Nephron (organoid): ENCODE data around the gene PTPN2.
"Not testable (repeated sequence)": the region's sequence is repeated elsewhere in the genome, so short reads cannot be mapped to it uniquely, and the experiment has no call there.

Source experiments
- H3K27ac Mint-ChIP-seq, 3 experiments: 2 replicates each; pipeline ENCODE4 v1.8.0; 2020; ENCODE audit warnings: mixed read lengths in 3 of 3, mild to moderate bottlenecking in 2 of 3, moderate library complexity in 1 of 3
- H3K27me3 Mint-ChIP-seq: 2 replicates; pipeline ENCODE4 v1.8.0; 2021; ENCODE audit warnings: low read depth, mild to moderate bottlenecking, moderate library complexity, mixed read lengths
- H3K36me3 Mint-ChIP-seq: 2 replicates; pipeline ENCODE4 v1.8.0; 2020; ENCODE audit warnings: low read depth, mixed read lengths
- H3K4me1 Mint-ChIP-seq: 2 replicates; pipeline ENCODE4 v1.8.0; 2020; ENCODE audit warnings: mixed read lengths
- H3K4me3 Mint-ChIP-seq, 3 experiments: 2 replicates each; pipeline ENCODE4 v1.8.0; 2020; ENCODE audit warnings: mild to moderate bottlenecking in 3 of 3, mixed read lengths in 3 of 3, moderate library complexity in 2 of 3
- H3K9me3 Mint-ChIP-seq: 2 replicates; pipeline ENCODE4 v1.8.0; 2020; ENCODE audit warnings: mixed read lengths
- CTCF ChIP-seq, 3 experiments: fragments of 200-600 bp; sonication (generic); IDR thresholded peaks; one replicate each; pipeline ENCODE4 v1.5.0; 2021; ENCODE audit warnings: antibody characterized with exemption in 3 of 3; ENCODE audit not compliant: unreplicated experiment in 3 of 3

Gene PTPN2

GRCh38 chr18:12880541-12880910 lies 3.5 kb downstream of the PTPN2 start:
- H3K27ac Mint-ChIP-seq = peak overlapping the region in 1 of 3 experiments; percentile 3
- H3K27me3 Mint-ChIP-seq = no peaks in the 10 kb centered on the region
- H3K4me1 Mint-ChIP-seq = peaks cover 41% of the 10 kb centered on the region

DNA sequence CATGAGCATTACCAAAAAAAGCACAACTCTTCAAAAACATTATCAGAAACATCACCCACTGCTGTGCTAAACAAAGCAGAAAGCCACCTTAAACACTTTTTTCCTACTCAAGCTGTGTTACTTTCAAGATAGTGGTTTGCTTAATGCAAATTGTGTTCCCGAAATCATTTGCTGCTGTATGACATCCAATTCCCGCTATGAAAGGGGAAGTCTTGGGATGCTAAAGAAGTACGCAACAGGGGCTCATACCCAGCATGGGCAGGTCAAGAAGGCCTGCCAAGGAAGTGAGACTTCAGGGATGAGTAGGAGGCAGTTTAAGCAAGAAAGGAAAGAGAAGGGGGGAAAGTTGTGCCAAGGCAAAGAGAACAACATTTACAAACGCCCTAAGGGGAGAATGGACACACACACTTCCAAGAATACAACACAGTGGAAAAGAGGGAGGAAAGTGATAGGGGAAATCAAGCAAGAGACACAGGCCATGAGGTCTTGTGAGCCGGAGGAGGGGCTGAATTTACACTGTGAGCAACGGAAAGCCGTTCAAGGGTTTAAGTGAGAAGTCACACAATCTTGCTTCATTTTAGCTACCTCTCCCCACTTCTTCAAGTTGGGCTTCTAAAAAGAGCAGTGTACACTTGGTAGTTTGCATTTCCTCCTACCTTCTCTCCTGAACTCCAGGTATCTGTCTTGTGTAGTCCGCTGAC lies 4.0 kb downstream of the PTPN2 start:
- H3K4me1 Mint-ChIP-seq = peaks cover 41% of the 10 kb centered on the region
- TF ChIP-seq CTCF (IDR thresholded peaks at IDR 0.05; ENCODE audit: unreplicated experiment in 3 of 3) = no peak
- H3K4me3 Mint-ChIP-seq = peak overlapping the region; percentile 45 to 73 (median 68)
- H3K27me3 Mint-ChIP-seq = no peaks in the 10 kb centered on the region
- H3K36me3 Mint-ChIP-seq = peaks cover 21% of the 10 kb centered on the region
- H3K27ac Mint-ChIP-seq = peak overlapping the region; percentile 37 to 85 (median 40)
- peaks cover 5% of the 10 kb centered on the region for H3K9me3 Mint-ChIP-seq

More at GRCh38 chr18:12880541-12880910, 3.5 kb downstream of the PTPN2 start:
- H3K4me3 Mint-ChIP-seq = no peak overlapping the region
- no peak for TF ChIP-seq CTCF (IDR thresholded peaks at IDR 0.05; ENCODE audit: unreplicated experiment in 3 of 3)
- H3K36me3 Mint-ChIP-seq = peaks cover 18% of the 10 kb centered on the region
- H3K9me3 Mint-ChIP-seq = peaks cover 5% of the 10 kb centered on the region

DNA sequence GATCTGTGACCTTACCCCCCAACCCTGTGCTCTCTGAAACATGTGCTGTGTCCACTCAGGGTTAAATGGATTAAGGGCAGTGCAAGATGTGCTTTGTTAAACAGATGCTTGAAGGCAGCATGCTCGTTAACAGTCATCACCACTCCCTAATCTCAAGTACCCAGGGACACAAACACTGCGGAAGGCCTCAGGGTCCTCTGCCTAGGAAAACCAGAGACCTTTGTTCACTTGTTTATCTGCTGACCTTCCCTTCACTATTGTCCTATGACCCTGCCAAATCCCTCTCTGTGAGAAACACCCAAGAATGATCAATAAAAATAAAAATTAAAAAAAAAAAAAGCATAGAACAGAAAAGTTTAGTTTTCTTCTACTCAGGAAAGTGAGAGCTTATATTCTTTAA lies 9.0 kb downstream of the PTPN2 start:
- not testable (repeated sequence) for H3K9me3 Mint-ChIP-seq, H3K27me3 Mint-ChIP-seq, H3K4me3 Mint-ChIP-seq, H3K27ac Mint-ChIP-seq
- peaks cover 29% of the 10 kb centered on the region for H3K36me3 Mint-ChIP-seq
- H3K4me1 Mint-ChIP-seq = peaks cover 11% of the 10 kb centered on the region

DNA sequence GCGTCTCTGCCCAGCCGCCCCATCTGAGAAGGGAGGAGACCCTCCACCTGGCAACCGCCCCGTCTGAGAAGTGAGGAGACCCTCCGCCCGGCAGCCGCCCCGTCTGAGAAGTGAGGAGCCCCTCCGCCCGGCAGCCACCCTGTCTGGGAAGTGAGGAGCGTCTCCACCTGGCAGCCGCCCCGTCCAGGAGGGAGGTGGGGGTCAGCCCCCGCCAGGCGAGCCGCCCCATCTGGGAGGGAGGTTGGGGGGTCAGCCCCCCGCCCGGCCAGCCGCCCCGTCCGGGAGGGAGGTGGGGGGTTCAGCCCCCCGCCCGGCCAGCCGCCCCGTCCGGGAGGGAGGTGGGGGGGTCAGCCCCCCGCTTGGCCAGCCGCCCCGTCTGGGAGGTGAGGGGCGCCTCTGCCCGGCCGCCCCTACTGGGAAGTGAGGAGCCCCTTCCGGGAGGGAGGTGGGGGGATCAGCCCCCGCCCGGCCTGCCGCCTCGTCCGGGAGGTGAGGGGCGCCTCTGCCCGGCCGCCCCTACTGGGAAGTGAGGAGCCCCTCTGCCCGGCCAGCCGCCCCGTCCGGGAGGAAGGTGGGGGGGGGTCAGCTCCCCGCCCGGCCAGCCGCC lies 10.0 kb downstream of the PTPN2 start:
- not testable (repeated sequence) for H3K9me3 Mint-ChIP-seq, H3K4me1 Mint-ChIP-seq, H3K27ac Mint-ChIP-seq, H3K27me3 Mint-ChIP-seq, H3K4me3 Mint-ChIP-seq
- peaks cover 26% of the 10 kb centered on the region for H3K36me3 Mint-ChIP-seq

- peaks cover 9% of the 10 kb centered on the region for H3K9me3 Mint-ChIP-seq
Measured at GRCh38 chr18:12872408-12872807, 11.6 kb downstream of the PTPN2 start.

GRCh38 chr18:12868576-12868975 lies 15.5 kb downstream of the PTPN2 start:
- peaks cover 14% of the 10 kb centered on the region for H3K36me3 Mint-ChIP-seq
- H3K9me3 Mint-ChIP-seq = peaks cover 4% of the 10 kb centered on the region
- no peaks in the 10 kb centered on the region for H3K4me1 Mint-ChIP-seq
- H3K27ac Mint-ChIP-seq = no peak overlapping the region
- TF ChIP-seq CTCF (IDR thresholded peaks at IDR 0.05; ENCODE audit: unreplicated experiment in 3 of 3) = no peak
- no peaks in the 10 kb centered on the region for H3K27me3 Mint-ChIP-seq
- H3K4me3 Mint-ChIP-seq = no peak overlapping the region

More at GRCh38 chr18:12872408-12872807, 11.6 kb downstream of the PTPN2 start:
- peaks cover 30% of the 10 kb centered on the region for H3K36me3 Mint-ChIP-seq
- no peaks in the 10 kb centered on the region for H3K27me3 Mint-ChIP-seq
- TF ChIP-seq CTCF (IDR thresholded peaks at IDR 0.05; ENCODE audit: unreplicated experiment in 3 of 3) = no peak
- H3K4me3 Mint-ChIP-seq = no peak overlapping the region
- H3K4me1 Mint-ChIP-seq = no peaks in the 10 kb centered on the region
- no peak overlapping the region for H3K27ac Mint-ChIP-seq
